GM18909 (cell line): Measurements from ENCODE around the gene SLC39A11.
"Not testable (repeated sequence)": the region's sequence is repeated elsewhere in the genome, so short reads cannot be mapped to it uniquely, and the experiment has no call there.

Experiments used
- ATAC-seq: cut with Tn5 transposase; IDR thresholded peaks from one replicate; pipeline ENCODE4 v1.9.1; 2021; ENCODE audit warnings: mild to moderate bottlenecking; ENCODE audit not compliant: unreplicated experiment, poor library complexity

The SLC39A11 gene

GRCh38 chr17:72962106-72962505 is 130.4 kb downstream of the SLC39A11 start:
- ATAC-seq, result no peak

- ATAC-seq, result no peak
Observed at GRCh38 chr17:72955391-72956140, 136.9 kb downstream of the SLC39A11 start.

DNA sequence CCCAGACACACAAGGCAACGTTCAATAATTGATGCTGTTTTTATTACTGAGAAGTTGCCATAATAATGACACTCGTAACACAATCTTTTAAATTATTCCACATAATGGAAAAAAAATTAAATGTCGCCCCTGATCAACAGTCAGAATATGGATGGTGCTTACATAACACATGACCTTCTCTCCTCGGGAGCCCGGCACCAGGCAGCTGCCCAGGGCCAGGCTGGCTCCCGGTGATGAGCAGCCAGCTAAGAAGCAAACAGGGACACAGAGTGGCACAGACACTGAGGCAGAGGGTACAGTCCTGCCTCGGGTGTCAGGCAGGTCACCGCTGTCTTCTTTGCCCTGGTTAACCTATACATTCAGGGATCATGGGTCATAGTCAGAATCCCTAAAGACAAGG is 137.9 kb downstream of the SLC39A11 start:
- no peak for ATAC-seq

- no peak for ATAC-seq
Observed at GRCh38 chr17:72953621-72954020, 138.9 kb downstream of the SLC39A11 start.

DNA sequence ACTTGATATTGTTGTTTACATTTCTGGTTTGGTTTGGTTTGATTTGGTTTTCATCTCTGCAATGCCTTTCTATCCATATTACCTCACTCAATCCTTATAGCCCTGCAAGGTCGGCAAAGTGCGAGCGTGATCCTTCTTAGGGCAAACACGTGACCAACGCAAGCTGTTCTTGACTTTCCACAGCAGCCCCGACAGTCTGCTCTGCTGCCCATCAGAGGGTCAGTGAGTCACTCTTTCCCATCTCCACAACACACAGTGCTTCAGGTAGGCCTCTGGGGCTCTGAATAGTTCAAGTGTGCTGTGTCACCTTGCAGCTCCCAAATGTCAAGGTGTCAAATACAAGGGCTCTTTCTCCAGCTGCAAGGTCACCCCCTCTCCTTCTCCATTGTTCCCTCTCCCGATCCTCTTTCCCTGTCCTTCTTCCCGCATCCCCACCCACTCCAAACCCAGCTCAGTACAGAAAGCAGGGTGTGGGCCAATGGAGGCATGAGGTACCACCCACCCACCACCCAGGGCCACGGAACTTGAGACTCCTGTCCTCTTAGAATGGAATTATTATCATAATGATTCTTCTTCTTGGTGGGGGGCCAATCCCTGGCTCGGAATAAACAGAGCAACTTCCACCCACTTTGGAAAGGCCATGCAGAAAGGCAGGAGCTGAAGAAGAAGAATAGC is 139.7 kb downstream of the SLC39A11 start:
- ATAC-seq, result no peak

DNA sequence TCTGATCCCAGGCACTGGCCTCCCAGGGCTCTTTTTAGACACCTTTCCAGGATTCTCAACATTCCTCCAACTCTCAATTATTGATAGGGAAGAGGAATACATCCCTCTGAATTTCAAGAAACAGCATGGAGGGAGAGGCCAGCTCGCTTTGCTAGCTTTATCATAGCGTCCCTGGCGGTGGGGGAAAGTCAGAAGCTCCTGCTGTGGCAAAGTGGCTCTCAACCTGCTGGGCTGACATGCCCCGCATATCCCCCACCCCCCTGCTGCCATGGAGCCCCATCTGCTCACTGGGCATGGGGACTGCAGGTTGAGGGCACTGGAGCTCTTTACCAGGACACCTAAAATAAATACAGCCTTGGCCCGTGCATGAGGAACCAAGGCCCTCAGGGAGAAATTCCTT is 140.3 kb downstream of the SLC39A11 start:
- no peak for ATAC-seq

GRCh38 chr17:72950242-72950931 is 142.1 kb downstream of the SLC39A11 start:
- ATAC-seq, result no peak

DNA sequence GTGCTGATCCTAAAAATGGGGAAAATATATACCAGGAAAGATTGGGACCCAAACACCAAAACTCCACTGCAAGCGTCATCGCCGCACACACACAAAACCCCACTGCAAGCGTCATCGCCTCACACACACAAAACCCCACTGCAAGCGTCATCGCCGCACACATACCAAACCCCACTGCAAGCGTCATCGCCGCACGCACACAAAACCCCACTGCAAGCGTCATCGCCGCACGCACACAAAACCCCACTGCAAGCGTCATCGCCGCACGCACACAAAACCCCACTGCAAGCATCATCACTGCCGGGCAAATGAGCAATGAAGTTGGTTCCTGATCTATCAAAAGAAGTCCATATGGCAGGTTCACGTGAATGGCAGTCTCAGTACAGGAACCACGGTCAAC is 144.4 kb downstream of the SLC39A11 start:
- ATAC-seq, result no peak

DNA sequence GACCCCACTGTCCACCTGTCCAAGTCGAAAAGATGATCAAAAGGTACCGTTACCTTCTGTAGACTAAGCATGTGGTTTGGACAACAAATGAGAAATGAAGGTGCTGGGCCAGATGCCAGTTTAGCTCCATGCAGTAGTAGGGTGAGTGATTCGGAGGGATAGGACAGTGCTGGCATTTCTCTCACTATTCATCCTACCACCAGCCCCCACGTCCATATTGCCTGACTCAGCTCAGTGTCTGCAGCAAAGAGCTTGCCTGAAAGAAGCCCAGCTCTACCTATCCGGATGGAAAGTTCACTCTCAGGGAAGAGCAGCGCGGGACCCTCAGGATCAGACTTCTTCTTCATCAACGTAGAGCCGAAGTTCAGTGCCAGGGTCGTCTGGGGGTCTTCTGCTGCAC is 145.0 kb downstream of the SLC39A11 start:
- ATAC-seq, result no peak

DNA sequence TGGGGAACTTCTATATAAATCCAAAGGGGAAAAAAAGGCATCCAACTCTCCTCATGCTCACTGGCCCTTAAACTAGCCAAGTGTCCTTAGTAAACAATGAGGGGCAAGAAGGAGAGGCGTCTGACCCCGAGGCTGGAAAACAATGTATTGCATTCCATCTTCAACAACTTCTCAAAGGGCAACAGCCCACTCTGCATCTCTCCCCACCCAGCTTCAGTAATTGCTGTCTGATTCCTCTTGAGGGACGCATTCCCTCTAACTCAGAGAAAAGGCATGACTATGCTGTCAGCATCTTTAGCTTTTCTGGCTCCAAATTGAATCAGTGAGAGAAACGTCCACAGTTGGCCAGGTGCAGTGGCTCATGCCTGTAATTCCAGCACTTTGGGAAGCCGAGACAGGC is 145.8 kb downstream of the SLC39A11 start:
- no peak for ATAC-seq

- ATAC-seq, result no peak
Observed at GRCh38 chr17:72946156-72946555, 146.3 kb downstream of the SLC39A11 start.

GRCh38 chr17:72945473-72945872 is 147.0 kb downstream of the SLC39A11 start:
- no peak for ATAC-seq

GRCh38 chr17:72943826-72944689 is 148.4 kb downstream of the SLC39A11 start:
- ATAC-seq, result no peak

DNA sequence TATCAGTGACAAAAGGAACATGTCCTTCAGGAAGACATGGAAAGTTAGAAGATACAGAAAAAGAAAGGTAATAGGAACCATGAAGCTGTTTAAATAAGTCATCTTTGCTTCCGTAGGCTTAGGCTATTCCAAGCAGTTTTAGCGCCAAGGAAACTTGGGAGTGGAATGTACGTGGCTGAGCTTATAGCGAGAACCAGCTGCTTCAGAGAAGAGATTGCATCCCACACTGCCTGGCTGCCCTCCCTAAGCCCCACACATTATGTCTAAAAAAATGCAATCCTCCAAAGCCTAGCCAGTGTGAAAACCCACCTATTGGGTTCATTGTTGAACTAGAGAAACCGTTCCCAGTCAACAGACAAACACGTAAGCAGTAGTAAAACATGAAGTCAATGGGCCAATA is 149.9 kb downstream of the SLC39A11 start:
- no peak for ATAC-seq

GRCh38 chr17:72940496-72940895 is 152.0 kb downstream of the SLC39A11 start:
- no peak for ATAC-seq

DNA sequence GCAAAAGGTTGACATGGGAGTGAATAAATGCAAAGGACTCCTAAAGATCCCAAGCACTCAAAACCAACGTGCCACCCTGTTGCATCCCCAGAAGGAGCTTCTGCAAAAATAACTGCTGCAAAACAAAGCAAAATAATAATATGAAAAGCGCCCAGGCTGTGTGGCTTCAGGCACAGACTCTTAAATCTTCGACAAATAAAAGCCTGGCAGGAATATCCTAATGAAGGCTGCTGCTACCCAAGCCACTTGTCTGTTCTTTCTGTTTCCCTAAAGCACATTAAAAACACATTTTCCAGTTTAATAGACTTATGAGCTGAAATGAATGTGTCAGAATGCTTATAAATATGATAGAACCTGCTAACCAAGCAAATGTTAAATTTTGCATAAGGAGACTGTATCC is 154.0 kb downstream of the SLC39A11 start:
- ATAC-seq, result no peak

DNA sequence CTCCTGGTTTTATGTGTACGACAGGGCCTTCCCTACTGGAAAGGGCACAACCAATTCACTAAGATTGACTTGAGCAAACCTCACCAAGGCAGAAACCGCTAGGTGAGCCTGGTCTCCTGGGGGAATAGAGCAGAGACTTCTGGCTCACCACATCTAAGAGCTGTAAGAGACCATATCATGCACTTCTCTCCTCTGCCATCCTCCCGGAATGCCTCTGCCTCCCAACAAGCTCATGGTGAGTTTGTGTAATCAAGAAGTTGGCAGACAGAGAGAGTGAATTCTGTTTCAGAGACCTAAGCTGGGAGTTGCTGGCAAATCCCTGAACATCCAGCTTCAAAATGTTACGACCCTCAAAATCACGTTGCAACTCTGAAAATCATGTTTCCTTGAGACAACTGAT is 154.8 kb downstream of the SLC39A11 start:
- ATAC-seq, result no peak

DNA sequence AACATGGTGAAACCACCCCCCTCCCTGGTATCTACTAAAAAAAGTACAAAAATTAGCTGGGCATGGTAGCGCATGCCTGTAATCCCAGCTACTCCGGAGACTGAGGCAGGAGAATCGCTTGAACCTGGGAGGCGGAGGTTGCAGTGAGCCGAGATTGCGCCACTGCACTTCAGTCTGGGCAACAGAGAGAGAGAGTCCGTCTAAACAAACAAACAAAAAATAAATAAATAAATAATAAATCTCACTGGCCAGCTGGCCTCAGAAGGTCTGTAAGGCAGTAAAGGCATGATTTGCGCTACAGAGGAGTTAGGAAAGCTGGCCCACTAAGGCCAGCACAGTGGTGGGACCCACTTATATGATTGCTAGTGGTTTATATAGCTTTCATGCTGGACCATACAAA is 155.2 kb downstream of the SLC39A11 start:
- ATAC-seq, result not testable (repeated sequence)

DNA sequence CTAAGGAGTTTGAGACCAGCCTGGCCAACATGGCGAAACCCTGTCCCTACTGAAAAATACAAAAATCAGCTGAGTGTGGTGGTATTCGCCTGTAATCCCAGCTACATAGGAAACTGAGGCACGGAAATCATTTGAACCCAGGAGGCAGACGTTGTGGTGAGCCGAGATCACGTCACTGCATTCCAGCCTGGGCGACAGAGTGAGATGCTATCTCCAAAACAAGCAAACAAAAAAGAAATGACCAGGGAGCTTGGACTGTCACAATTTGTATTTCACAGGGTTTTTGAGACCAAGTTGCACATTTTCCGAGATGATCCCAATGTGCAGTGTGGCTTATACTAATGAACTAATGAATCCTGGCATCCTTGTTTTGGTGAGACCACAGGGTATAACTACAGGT is 156.5 kb downstream of the SLC39A11 start:
- no peak for ATAC-seq

DNA sequence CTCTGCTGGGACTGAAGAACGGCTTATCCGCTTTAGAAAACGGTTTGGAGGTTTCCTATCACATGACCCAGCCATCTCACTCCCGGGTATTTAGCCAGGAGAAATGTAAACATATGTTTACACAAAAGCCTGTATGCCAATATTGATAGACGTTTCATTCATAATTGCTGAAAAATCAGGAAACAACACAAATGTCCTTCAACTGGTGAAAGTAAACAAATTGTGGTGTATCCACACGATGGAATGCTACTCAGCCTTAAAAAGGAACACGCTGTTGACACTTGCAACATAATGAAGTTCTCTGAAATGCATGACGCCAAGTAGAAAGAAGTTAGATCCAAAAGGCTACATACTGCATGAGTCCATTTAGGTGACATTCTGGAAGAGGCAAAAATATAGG is 157.6 kb downstream of the SLC39A11 start:
- no peak for ATAC-seq

- ATAC-seq, result no peak
Observed at GRCh38 chr17:72931635-72932034, 160.9 kb downstream of the SLC39A11 start.
